ENCODE results near the gene ATXN2. TPM values are rescaled to one million over a fixed set of nuclear protein-coding genes. Genes with fewer than 3 reads are reported as not detected.

ATXN2 gene
- total RNA-seq, 8 experiments from 2014 or later: 21.3 to 103 (median 36.7) TPM

DNA sequence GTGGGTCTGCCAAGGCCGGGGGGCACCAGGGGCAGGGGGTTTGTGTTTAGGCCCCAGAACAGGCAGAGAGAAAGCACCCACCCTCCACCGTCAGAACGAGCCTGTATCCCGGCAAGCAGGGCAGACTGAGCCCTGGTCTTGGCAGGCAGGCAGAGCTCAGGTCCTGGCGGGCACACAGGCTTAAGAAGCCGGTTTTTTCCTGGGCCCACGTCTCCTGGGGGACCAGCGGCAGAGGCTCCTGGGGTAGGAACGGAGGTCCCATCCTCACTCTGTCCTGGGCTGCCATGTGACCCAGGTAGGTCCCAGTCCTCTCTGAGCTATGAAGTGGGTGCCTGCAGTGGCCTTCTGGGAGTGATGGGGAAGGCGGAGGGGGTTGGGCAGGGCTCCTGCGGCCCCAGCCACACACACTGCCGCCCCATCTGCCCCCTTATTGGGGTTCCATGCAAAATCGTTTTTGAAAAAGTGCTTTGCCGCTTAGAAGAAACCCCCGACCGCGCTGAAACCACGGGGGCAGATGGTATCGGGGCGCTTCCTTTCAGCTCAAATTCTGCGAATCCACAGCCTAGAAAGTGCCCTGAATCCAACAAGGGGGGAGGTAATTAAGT, 169.2 kb downstream of the ATXN2 start:
- whole genome bisulfite sequencing, 10 experiments: 51 to 90% (median 71%) methylated on average over 2 to 7 of the region's 21 CpGs; no CpG with 5 or more reads in 7 of the 10 experiments
- H3K4me1 ChIP-seq (replicated peaks in 1 of 2): peaks cover 12 to 14% of the 10 kb centered on the region in 2 donors
- no peak for ATAC-seq (replicated peaks in 6 of 8)
- H3K4me3 ChIP-seq: no peak overlapping the region
- H3K27ac ChIP-seq: no peak overlapping the region
- in situ Hi-C loops (cut with MboI; ENCODE audit: low pct_unique_long_range_greater_than_20kb in 2 of 9, low sequenced_read_pairs in 9 of 9, unreplicated experiment in 9 of 9): no loop called here

DNA sequence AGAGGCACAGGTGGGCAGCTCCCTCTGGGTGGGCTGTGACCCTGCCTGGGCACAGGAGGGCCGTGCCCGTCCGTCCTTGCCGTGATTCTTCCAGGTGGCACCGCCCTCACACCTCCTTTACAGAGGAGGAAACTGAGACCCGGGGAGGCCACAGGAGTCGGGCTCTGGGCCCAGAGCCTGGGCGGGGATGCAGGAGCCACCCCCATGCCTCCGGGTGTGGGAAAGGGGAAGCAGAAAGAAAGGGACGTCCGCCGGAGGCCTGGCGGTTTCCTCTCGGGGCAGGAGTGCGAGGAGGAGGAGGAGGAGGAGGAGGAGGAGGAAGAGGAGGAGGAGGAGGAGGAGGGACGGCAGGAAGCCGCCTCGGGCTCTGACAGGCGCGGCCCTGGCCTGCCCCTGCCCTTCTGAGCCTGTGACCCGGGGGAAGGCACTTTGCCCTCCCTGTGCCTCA, 170.4 kb downstream of the ATXN2 start:
- in situ Hi-C loops (cut with MboI; ENCODE audit: low pct_unique_long_range_greater_than_20kb in 2 of 9, low sequenced_read_pairs in 9 of 9, unreplicated experiment in 9 of 9): no loop called here
- no peak overlapping the region for H3K27ac ChIP-seq
- ATAC-seq (replicated peaks in 6 of 8): peak in 1 of 8 experiments; percentile 3
- WGBS, 10 experiments: 20% methylated on average over 1 of the region's 21 CpGs; no CpG with 5 or more reads in 9 of the 10 experiments
- H3K4me3 ChIP-seq: no peak overlapping the region
- peaks cover under 1 to 7% of the 10 kb centered on the region in 2 donors for H3K4me1 ChIP-seq (replicated peaks in 1 of 2)

DNA sequence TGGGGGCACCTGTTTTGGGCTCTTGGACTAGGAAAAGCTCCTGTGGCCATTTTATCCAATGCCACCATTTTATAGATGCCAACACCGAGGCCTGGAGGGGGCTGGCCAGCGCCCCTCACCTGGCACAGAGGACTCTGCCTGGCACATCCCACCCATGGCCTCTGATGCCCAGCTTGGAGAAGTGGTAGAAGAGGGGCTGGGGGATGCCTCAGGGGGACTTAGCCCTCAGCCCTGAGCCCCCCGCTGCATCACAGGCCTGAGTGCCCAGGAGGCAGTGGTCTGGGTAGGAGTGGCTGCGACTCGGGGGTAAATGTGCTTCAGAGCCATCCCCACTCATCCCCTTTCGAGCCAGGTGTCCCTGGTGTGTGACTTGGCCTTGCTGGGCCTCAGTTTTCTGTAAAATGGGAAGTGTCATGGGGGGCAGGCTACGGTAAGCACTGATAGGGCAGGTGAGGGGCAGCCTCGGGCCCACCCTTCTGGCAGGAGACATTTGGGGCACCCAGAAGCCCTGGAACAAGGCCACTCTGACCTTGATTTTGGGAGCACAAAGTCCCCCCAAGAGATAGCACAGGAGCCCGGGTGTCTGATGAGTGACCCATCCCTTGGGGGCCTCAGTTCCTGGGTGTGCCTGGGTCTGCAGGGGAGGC, 170.9 kb downstream of the ATXN2 start:
- H3K4me3 ChIP-seq: no peak overlapping the region
- H3K4me1 ChIP-seq (replicated peaks in 1 of 2): peaks cover 0 to 7% of the 10 kb centered on the region in 2 donors
- peak in 1 of 8 experiments; percentile 3 for ATAC-seq (replicated peaks in 6 of 8)
- H3K27ac ChIP-seq: no peak overlapping the region
- WGBS, 10 experiments: 80 to 100% methylated on average over 1 of the region's 9 CpGs; no CpG with 5 or more reads in 8 of the 10 experiments
- in situ Hi-C loops (cut with MboI; ENCODE audit: low pct_unique_long_range_greater_than_20kb in 2 of 9, low sequenced_read_pairs in 9 of 9, unreplicated experiment in 9 of 9): no loop called here

DNA sequence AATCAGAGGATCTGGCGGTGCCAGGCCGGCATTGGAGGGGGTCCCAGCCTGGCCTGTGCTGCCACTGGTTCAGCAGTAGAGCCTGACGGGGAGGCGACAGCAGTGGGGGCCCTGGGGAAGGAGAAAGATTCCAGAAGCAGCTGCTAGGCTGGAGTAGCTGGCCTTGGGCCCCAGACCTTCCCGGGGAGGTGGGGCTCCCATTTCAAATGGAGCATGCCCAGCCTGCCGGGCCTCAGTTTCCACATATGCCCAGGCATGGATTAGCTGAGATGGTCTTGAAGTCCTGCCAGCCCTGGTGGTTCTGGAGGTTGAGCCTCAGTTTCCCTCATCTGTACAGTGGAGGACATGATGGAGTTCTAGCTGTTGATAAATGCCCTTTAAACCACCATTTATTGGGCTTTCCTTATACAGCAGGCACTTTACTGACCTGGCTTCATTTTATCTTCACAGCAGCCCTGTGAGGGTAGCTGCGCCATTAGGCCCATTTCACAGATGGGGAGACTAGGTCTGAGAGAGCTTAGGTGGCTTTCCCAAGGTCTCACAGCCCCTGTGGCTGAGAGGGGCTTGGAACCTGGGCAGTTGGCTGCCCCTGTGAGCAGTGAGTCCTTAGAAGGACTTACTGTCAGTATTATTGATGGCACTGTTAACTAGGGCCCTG, 171.6 kb downstream of the ATXN2 start:
- in situ Hi-C loops (cut with MboI; ENCODE audit: low pct_unique_long_range_greater_than_20kb in 2 of 9, low sequenced_read_pairs in 9 of 9, unreplicated experiment in 9 of 9): no loop called here
- no peak for ATAC-seq (replicated peaks in 6 of 8)
- 92 to 100% (median 95%) methylated on average over 1 to 4 of the region's 7 CpGs; no CpG with 5 or more reads in 7 of the 10 experiments for WGBS, 10 experiments
- Histone ChIP-seq H3K4me1 (replicated peaks in 1 of 2) (peaks cover 0 to 7% of the 10 kb centered on the region in 2 donors), H3K4me3 (no peak overlapping the region), H3K27ac (no peak overlapping the region)

DNA sequence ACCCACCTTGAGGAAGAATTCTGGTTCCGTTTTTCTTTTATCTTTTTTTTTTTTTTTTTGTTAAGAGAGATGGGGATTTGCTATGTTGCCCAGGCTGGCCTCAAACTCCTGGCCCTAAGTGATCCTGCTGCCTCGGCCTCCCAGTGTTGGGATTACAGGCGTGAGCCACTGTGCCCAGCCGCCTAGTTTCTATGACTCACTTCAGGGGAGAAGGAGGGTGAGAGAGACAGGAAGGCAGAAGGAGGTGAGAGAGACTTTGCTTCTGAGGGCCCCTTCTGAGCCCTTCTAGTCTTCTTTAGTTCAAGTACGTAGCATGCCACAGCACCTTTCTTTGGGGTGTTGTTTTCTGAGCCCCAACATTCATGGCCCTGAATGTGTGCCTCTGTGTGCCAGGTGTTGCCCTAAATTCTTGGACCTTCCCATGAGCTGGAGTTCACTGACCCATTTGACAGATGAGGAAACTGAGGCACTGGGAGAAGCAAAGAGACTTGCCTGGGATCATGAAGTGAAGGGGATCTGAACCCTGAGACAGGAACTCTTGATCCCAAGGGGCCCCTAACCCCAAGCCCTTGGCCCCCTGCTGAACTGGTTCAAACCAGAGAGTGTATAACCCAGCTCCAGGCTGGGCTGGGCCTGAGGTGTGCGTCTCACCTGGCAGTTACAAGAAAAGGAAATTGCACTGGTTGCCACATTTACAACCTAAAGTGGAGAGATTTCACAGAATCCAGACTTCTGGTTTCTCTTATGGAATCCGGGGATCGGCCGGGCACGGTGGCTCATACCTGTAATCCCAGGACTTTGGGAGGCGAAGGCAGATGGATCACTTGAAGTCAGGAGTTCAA, 172.6 kb downstream of the ATXN2 start:
- Histone ChIP-seq H3K27ac (no peak overlapping the region), H3K4me3 (no peak overlapping the region), H3K4me1 (replicated peaks in 1 of 2) (peaks cover 0 to 7% of the 10 kb centered on the region in 2 donors)
- 50 to 95% (median 83%) methylated on average over 1 to 8 of the region's 11 CpGs; no CpG with 5 or more reads in 1 of the 10 experiments for WGBS, 10 experiments
- in situ Hi-C loops (cut with MboI; ENCODE audit: low pct_unique_long_range_greater_than_20kb in 2 of 9, low sequenced_read_pairs in 9 of 9, unreplicated experiment in 9 of 9): no loop called here
- ATAC-seq (replicated peaks in 6 of 8): no peak

DNA sequence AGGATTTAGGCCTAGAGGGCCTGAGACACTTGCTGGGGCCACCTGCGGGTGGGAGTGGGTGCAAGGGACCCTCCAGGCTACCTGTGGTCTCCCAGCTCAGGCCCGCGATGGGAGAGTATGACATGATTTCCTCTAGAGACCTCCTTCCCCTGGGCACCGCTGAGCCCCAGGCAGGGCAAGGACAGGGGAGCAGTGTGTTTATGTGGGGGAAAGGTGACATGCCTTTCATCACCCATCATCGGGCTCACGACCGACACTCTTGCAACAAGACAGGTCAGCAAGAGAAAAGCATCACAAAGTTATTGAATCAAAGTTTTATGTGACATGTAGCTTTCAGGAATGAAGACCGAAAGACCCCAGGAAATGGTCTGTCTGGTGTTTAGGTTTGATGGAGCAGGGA, 173.5 kb downstream of the ATXN2 start:
- in situ Hi-C loops (cut with MboI; ENCODE audit: low pct_unique_long_range_greater_than_20kb in 2 of 9, low sequenced_read_pairs in 9 of 9, unreplicated experiment in 9 of 9): no loop called here
- no peak for ATAC-seq (replicated peaks in 6 of 8)
- no peak overlapping the region for H3K27ac ChIP-seq
- 60 to 100% (median 100%) methylated on average over 1 to 2 of the region's 8 CpGs; no CpG with 5 or more reads in 5 of the 10 experiments for WGBS, 10 experiments
- H3K4me3 ChIP-seq: no peak overlapping the region
- H3K4me1 ChIP-seq (replicated peaks in 1 of 2): peaks cover 0 to 6% of the 10 kb centered on the region in 2 donors

DNA sequence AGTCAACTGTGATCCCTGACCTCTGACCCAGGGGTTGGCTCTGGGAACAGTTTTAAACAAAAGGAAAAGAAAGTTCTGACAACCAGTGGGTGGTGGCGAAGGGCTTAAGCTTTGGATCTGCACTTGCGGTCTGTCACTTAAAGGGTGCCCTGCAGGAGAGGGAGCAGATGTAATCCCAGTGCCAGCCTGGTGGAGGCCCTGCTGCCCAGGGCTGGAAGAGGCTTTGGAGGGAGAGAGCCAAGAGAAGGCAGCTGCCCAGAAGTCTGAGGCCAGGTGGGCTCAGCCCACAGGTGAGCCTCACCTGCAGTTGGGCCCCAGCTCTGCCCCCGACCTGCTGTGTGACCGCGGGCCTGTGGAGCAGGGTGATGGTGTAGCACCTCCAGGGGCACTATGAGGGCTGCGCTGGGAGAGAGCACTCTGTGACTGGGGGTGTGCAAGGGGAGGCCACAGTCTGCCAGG, 174.3 kb downstream of the ATXN2 start:
- in situ Hi-C loops (cut with MboI; ENCODE audit: low pct_unique_long_range_greater_than_20kb in 2 of 9, low sequenced_read_pairs in 9 of 9, unreplicated experiment in 9 of 9): no loop called here

DNA sequence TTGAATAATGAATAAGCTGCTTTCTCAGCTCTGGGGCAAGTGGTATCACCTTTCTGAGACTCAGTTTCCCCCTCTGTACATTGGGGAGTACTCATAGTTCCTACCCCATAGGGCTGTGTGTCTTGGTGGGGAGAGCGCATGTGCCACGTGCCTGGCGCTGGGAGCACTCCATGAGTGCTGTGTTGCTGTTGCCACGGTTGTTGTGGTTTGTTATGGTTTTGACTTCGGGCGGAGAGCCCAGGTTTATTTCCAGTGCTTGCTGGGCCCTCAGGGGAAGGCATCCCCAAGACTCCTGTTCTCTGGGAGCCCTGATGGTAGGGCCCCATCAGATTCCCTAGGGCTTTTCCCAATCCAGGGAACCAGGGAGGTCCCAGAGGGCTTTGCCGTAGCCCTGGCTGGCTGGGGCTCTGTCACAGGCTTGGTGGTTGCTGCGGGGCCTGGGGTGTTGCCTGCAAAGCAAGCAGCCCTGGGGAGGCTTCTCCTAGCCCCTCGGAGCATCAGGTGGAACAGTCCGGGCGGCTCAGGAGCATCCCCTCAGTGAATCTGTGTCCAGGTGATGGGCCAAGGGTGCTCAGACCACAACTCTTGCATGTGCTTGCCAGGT, 174.8 kb downstream of the ATXN2 start:
- in situ Hi-C loops (cut with MboI; ENCODE audit: low pct_unique_long_range_greater_than_20kb in 2 of 9, low sequenced_read_pairs in 9 of 9, unreplicated experiment in 9 of 9): no loop called here
- 82 to 100% (median 93%) methylated on average over 3 to 5 of the region's 11 CpGs; no CpG with 5 or more reads in 5 of the 10 experiments for WGBS, 10 experiments
- no peak for ATAC-seq (replicated peaks in 6 of 8)
- Histone ChIP-seq H3K4me3 (no peak overlapping the region), H3K4me1 (replicated peaks in 1 of 2) (no peaks in the 10 kb centered on the region), H3K27ac (no peak overlapping the region)

More for the DNA sequence above, 174.3 kb downstream of the ATXN2 start:
- no peak overlapping the region for H3K27ac ChIP-seq
- ATAC-seq (replicated peaks in 6 of 8): peak in 3 of 8 experiments; percentile 15 to 32 (median 26)
- H3K4me1 ChIP-seq (replicated peaks in 1 of 2): peaks cover 0 to under 1% of the 10 kb centered on the region in 2 donors
- no peak overlapping the region for H3K4me3 ChIP-seq
- 93 to 100% (median 100%) methylated on average over 1 to 2 of the region's 6 CpGs; no CpG with 5 or more reads in 7 of the 10 experiments for WGBS, 10 experiments

DNA sequence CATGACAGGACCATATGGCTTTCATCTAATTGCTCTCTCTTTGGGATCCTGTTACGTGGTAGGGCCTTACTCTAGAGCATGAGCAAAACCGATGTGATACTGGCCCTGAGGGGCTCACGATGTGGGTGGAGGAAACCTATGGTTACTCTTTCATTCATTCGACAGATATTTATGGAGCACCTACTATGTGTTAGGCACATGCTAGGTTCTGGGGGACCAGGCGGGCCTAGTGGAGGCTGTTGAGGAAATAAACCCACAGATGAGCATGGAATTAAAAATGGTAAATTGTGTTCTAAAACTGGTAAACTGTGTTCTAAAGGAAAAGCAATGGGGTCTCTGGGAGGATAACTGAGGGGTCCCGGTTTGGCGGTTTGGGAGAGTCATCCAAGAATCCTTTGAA, 178.6 kb downstream of the ATXN2 start:
- Histone ChIP-seq H3K27ac (no peak overlapping the region), H3K4me1 (replicated peaks in 1 of 2) (no peaks in the 10 kb centered on the region), H3K4me3 (no peak overlapping the region)
- WGBS, 10 experiments: 64 to 100% (median 92%) methylated on average over 1 to 7 of the region's 7 CpGs
- in situ Hi-C loops (cut with MboI; ENCODE audit: low pct_unique_long_range_greater_than_20kb in 2 of 9, low sequenced_read_pairs in 9 of 9, unreplicated experiment in 9 of 9): no loop called here
- ATAC-seq (replicated peaks in 6 of 8): no peak

DNA sequence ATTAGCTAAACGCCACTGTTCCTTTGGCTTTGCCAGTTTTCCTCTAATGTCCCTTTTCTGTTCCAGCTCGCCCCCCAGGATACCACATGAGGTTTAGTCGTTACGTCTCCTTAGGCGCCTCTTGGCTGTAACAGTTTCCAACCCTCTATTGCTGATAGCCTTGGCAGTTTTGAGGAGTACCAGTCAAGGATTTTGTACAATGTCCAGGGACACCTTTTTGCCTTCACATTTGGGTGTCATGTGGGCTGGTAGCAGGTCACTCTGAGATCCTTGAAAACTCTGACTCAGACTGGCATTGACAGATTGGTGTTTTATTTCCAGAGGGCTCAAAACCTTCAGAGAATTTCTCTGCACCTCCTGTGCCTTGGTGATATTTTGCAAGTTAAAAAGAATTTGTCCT, 179.3 kb downstream of the ATXN2 start:
- H3K4me1 ChIP-seq (replicated peaks in 1 of 2): no peaks in the 10 kb centered on the region
- 83 to 100% (median 100%) methylated on average over 1 to 3 of the region's 5 CpGs; no CpG with 5 or more reads in 5 of the 10 experiments for WGBS, 10 experiments
- no peak overlapping the region for H3K4me3 ChIP-seq
- ATAC-seq (replicated peaks in 6 of 8): no peak
- no peak overlapping the region for H3K27ac ChIP-seq
- in situ Hi-C loops (cut with MboI; ENCODE audit: low pct_unique_long_range_greater_than_20kb in 2 of 9, low sequenced_read_pairs in 9 of 9, unreplicated experiment in 9 of 9): no loop called here

DNA sequence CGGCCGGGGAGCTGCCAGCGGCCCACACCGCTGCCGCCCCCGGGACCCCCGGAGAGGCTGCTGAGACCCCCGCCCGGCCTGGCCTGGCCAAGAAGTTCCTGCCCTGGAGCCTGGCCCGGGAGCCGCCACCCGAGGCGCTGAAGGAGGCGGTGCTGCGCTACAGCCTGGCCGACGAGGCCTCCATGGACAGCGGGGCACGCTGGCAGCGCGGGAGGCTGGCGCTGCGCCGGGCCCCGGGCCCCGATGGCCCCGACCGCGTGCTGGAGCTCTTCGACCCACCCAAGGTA, 180.6 kb downstream of the ATXN2 start:
- in situ Hi-C loops (cut with MboI; ENCODE audit: low pct_unique_long_range_greater_than_20kb in 2 of 9, low sequenced_read_pairs in 9 of 9, unreplicated experiment in 9 of 9): no loop called here
- no CpG with 5 or more reads among the region's 30 CpGs for WGBS, 10 experiments
- Histone ChIP-seq H3K4me1 (replicated peaks in 1 of 2) (peaks cover 4 to 5% of the 10 kb centered on the region in 2 donors), H3K27ac (no peak overlapping the region), H3K4me3 (no peak overlapping the region)
- ATAC-seq (replicated peaks in 6 of 8): no peak

DNA sequence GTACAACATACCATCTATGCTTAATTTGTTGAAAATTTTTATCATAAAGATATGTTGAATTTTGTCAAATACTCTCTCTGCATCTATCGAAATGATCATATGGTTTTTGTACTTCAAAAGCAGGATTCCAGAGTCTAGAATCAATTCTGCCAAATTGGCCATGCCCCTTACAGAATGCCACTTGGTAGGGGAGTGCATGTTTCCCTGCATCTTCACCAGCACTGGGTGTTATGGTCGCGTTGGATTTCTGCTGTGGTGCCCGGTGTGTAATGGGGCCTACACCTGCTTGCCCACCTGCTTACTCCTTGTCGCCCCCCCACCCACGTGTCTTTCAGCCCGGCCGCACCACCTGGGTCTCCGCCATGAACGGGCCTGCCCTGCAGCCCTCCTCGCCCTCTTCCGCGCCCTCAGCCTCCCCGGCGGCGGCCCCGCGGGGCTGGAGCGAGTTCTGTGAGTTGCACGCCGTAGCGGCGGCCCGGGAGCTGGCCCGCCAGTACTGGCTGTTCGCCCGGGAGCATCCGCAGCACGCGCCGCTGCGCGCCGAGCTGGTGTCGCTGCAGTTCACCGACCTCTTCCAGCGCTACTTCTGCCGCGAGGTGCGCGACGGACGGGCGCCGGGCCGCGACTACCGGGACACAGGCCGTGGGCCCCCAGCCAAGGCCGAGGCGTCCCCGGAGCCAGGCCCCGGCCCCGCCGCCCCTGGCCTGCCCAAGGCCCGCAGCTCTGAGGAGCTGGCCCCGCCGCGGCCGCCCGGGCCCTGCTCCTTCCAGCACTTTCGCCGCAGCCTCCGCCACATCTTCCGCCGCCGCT, 181.1 kb downstream of the ATXN2 start:
- ATAC-seq (replicated peaks in 6 of 8): no peak
- Histone ChIP-seq H3K27ac (no peak overlapping the region), H3K4me3 (no peak overlapping the region), H3K4me1 (replicated peaks in 1 of 2) (peaks cover 4 to 10% of the 10 kb centered on the region in 2 donors)
- 83 to 100% (median 95%) methylated on average over 1 to 12 of the region's 67 CpGs; no CpG with 5 or more reads in 4 of the 10 experiments for WGBS, 10 experiments
- in situ Hi-C loops (cut with MboI; ENCODE audit: low pct_unique_long_range_greater_than_20kb in 2 of 9, low sequenced_read_pairs in 9 of 9, unreplicated experiment in 9 of 9): no loop called here

Measured in motor neuron (in vitro differentiated cells).